NCI-H2171 (cell line): ENCODE results near the gene VWC2L.

Experiments
- DNase-seq: peaks from one replicate; lab custom pipeline; 2025; lab: John Stamatoyannopoulos, UW

VWC2L gene

DNA sequence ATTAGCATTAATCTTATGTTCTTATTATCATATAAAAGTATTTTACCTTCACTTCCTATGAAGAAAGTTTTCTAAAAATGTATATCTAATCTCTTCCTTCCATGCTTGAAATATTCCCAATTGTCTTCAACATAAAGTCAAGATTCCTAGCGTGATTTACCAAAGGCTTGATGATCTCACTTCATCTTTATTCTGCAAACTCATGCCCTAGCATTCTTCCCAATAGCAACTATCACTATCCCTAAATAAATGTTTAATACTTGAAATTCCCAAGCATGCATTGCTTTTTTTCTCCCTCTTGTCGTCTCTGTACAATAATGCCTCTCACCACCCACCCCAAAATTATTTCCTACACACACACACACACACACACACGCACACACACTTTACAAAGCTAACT is 125.8 kb downstream of the VWC2L start:
- DNase-seq, result no peak

DNA sequence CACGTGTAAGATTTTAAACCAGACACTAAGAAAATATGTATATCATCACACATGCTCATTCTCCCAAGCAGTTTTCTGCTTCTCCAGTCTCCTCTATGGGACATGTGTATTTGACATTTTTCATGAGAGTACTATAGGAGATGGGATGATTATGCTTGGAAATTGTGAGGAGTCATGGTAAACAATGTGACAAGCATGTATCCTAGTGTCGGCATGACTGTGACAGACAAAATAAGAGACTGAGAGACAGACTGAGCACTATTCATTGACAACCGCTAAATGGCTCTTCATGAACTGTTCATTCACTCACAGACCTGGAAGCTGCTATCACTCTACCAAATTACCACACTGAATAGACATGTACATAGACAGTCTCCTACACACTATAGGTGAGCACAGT is 127.1 kb downstream of the VWC2L start:
- DNase-seq, result no peak

DNA sequence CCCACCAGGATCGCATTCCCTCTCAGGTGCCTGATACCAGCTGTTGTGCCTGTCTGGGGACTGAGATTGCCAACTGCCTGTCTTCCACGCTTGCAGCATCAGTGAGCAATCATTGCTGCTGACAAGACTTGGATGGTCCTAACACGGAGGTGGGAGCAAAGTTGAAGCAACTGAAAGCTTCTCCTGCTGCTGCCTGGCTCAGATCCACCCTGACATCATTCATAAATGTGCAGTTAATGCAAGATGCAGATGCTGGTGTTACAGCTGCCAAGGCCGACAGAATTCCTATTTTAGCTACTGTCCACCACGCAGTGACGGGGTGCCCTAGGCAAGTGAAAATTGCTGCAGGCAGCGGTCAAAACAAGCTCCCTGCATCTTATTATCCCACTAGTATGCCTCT is 131.4 kb downstream of the VWC2L start:
- peak; percentile 92 for DNase-seq

DNA sequence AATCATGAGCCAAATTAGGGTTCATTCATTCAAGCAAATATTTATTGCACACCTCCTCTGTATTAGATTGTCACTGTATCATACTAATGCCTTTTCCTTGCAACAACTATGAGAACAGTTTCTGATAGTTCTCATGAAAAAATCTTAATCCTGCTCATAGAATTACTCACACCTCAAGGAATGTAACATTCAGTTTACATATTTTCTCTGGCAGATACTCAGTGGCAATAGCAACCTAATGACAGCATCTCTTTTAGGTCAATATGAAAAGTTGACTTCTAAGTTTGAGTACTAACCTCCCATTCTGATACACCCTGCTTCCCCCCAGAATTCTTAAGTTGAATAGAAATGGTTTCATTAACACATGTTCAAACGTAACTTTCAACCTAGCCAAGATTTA is 132.0 kb downstream of the VWC2L start:
- DNase-seq, result no peak

DNA sequence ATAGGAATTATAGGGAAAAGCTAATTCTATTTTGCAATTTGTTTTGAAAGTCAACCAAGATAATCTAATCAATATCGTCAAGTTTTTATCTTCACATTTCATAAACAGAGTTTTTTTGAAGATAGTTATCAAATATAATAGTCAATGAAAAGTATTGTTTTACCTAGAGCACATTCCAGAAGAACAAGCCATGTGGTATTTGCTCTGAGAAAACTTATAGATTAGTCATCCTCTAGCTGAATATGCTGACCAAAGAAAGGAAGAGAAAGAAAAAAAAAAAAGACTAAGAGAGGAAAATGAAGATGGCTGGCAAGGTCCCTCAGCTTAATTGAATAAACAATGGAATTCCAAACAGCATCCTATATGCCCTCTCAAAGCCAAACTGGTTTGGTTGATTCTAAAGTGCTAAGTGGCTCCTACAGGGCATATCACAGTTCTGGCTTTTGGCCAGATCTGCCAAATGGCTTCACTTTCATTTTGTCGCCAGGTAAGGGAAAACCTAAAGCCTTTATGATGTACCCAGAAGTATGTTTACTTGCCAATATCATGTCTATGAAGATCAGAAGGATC is 132.6 kb downstream of the VWC2L start:
- peak; percentile 75 for DNase-seq

DNA sequence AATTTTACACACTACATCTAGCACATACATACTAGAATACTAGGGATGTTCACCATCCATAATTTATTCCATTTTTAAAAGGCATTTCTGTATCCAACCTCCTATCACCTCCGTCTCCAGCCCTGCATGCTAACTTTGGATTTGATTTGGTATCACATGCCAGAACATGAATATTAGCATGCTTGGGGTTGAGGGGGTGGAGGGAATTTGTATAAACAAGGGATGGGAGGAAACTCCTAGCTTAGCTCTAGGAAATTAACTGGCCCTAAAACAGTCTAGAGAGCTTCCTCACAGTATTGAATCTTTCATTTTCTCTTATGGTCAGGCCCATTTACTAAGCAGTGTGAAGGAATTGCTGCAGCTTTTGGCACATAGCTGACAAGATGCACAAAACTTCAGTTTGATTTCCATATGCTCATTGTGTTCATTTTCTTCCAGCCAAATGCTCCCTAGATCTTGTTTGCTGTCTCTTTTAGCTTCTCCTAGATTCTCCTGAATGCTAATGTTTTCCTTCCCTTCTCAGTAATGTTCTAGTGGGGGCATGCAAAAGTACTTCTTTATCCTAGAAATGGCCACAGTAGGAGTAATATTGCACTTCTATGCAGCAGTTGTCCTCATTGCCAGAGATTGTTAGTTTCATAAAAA is 135.2 kb downstream of the VWC2L start:
- DNase-seq, result no peak

DNA sequence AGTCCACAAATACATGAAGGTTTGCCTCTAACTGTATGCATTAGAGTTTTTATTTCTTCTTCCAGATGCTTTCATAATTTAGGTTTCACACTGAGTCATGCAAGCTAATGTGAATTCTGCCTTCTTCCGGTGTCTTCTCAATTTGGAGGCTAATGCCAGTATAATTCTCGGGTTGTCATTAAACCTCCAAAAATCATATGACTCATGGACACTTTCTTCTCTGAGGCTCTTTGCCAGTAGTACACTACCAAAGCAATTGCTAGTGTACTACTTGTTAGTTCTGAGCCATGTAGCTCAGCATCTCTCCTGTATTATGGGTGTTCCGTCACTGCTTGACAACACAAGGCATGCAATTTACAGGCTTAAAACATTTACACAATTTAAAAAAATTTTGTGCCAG is 137.1 kb downstream of the VWC2L start:
- DNase-seq, result no peak

DNA sequence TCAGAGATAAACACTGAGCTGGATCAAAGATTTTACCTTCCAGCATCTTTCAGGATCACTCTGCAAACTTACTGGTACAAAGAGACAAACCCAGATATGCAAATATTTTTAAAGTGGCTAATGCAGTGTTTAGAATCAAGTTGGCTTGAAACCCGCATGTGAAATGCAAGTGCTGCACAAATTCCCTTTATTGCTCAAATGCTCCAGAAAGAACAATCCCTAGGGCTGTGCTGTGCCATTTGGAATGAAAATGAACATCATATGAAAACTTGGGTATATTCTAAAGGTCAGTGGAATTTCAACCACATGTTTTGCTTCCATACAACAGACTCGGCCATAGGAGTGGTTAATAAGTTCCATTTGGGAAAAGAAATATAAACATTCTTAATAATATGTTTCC is 139.1 kb downstream of the VWC2L start:
- no peak for DNase-seq

DNA sequence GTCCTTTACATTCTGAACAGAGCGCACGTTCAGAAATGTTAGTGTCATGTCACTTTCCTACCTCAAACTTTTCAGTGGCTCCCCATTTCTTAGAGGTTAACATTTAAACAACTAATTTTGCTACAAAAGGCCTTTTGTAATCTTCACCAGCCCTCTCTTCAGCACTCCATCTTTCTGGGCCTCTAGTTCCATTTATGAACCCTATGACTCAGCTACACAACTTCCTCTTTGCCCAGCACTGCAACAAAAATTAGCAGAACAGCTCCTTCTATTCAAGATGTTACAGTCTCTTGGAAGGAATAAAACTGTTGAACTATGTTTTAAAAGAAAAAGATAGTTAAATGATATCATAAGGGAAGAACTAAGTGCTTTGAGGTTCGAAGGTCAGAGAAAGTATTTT is 139.9 kb downstream of the VWC2L start:
- DNase-seq, result no peak

DNA sequence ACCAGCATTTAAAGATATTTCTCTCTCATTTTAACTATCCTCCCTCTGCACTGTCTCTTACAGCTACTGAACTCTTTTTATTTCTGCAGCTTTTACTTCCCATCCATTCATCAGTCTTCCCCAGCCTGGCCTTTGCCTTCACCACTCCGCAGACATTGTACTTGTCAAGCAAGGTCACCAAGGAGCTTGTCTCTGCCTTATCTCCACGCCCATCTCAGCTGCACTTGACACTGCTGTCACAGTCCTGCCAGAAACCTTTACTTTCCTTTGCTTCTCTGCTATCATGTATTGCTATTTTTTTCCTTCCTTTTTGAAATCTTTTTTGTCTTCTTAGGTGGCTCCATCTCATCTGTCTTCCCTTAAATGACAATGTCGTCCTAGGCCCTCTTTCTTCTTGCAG is 147.0 kb downstream of the VWC2L start:
- DNase-seq, result no peak

DNA sequence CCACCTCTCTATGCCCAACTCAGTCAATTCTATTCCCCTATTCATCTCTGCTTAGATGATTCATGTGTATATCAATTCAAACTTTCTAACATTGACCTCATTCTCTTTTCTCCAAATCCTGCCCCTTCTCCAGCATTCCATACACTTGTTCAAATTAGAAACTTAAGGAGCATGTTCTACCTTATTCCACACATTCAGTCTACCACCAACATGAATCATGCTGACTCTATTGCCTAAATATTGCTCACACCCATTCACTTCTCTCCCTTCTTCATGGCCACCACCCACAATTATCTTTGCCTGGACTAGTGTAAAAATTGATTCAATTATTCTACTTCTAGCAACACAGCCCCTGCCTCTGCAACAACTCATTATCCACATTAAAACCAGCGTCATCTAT is 147.5 kb downstream of the VWC2L start:
- DNase-seq, result no peak

DNA sequence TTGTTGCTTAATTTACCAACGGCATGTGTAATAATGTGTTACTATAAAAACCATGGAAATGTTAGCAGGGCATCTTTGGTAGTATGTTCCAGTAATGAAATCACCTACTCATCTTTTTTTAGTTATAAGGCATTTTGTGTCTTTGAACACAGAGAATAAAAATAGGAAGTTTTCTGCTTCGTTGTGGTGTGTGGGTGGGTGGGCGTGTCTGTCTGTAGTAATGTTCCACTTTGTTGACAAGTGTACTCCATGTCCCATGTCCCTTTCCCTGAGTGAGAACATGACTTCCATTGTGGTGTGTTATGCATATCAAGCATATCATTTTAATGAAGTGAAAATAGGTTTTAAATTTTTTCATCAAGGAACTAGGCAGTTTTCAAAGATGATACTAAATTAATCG is 149.3 kb downstream of the VWC2L start:
- DNase-seq, result no peak

DNA sequence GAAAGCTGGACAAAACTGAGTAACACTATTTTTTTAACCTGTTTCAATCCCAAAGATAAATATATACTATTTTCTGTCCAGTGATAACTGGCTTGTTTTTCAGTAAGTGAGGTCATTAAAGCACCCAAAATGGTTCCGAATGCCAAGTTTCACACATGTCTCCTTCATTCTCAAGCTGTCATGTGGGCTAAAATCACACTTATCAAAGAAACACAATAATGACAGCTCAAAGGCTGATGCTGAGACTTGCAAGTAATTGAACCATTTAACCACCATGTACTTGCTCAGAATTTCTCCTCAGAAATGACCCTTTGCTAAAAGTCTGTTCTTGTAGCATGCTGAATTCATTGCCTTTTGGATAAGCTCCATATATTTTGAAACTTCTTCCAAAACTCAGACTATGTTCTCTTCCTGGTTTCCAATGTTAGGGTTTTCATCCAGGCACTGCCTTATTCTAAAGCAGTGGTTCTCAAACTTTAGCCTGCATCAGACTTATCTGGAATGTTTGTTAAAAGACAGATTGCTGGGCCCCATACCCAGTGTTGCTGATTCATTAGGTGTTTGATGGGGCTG is 149.8 kb downstream of the VWC2L start:
- DNase-seq, result no peak

DNA sequence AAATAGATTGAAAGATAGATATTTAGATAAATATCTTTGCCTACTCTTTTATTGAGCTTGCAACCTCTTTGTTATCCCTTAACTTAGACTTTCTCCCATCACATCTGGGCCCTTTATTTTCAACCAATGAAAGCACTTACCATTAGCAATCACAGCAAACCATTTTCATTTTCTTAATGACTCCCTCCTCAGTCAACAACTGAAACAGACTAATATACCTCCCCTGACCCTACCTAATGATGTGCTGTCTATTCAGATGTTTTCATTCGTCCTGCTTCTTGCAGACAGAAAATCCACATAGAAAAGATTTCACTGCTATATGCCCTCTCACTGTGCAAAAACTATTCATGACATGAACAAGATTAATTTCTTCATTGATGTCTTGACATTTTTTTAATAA is 154.4 kb downstream of the VWC2L start:
- DNase-seq, result no peak

DNA sequence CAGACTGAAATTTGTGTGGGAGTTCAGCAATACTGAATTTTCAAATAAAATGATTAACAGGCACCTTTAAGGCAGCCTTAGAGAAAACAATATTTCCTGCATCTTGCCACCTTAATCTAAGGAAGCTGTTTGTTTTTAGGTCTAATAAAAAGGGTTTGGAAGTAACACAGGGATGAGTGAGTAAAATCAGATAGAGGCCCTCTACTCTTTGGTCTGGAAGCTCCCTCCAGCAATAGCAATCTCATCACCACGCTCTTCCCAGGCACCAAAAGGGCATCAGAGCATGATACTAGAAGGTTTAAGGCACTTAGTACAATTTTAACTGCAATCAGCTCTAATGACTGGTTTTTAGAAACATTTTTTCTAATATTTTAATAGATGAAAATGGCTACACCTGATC is 155.6 kb downstream of the VWC2L start:
- no peak for DNase-seq

DNA sequence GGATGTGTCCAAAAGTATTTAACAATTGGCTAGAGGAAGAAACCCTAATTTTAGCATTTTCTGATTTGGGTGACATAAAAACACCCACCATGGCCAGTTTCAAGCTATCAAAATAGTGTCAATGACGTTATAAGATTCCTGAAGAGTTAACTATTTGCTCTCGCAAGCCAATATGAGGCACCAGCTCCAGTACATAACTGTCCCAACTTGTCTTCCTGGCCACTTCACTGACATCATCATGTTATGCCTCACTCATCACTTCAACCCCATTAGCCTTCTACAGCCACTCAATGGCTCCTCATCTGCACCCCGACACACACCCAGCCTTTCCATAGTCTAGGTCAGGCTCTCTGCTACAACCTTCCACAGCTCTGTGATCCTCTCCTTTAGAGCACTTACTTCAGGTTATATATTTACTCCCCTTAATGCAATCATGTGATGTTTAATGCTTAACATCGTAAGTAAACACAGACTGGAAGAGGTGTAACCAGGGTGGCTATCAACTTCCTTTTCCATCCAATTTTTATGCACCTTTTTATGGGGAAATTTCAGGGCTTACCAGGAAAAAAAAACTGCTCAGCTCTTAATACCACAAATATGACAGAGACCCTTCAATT is 158.7 kb downstream of the VWC2L start:
- no peak for DNase-seq

DNA sequence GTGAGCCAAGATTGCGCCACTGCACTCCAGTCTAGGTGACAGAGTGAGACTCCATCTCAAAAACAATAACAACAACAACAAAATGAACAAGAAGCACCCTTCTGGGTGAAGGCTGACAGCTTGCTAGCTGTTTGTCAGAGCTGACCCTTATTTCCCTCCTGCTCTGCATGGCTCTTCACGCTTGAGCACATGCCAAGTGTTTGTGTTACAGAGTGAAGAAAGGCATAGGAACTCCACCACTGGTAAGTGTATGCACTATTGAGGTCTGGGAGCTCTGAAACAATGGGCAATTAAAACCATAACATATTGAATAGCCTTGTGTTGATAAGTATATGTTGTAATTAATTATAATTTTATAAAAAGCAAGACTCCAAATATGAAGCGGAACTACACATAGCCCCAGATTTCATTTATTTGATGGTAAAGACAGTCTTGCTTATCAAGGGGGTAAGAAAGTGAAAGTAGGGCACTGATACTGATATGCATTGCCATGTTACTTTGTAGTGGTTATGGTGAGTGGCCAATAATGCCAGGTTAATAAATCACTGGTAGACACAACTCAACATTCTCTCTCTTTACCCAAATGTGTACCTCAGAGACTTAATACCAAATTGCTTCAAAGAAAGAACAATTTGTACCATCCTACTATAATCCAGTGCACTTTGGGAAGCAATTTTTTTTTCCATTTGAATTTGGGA is 163.4 kb downstream of the VWC2L start:
- peak; percentile 26 for DNase-seq

DNA sequence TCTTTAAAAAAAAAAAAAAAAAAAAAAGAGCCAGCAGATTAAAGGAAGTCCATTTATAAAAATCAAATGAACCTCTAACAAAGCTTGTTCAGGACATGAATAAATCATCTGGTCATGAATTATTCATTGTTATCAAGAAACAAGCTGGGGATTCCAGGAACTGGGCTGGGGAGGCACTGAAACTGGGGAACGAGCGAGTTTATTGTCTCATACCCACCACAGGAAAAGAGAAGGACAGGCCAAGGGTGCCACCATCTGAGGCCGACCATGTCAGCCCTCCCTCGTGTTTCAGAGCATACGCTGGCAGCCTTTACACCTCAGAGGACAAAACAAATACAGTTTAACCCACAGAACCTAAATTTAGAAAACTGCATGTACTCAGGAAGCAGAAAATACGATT is 164.2 kb downstream of the VWC2L start:
- no peak for DNase-seq

DNA sequence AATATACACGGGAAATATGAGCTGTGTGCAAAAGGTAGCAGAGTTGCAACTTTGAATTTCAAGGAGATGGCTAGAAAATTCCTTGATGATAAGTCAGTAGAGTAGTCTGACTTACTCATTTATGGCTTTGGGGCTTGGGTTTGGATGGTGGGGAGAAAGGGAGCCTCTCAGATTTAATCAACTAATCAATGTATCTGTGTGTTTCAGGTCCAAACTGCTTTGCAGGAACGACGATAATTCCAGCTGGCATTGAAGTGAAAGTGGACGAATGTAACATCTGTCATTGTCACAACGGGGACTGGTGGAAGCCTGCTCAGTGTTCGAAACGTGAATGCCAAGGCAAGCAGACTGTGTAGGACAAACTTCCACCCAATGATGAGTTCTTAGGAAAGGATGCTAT is 164.6 kb downstream of the VWC2L start:
- DNase-seq, result no peak

DNA sequence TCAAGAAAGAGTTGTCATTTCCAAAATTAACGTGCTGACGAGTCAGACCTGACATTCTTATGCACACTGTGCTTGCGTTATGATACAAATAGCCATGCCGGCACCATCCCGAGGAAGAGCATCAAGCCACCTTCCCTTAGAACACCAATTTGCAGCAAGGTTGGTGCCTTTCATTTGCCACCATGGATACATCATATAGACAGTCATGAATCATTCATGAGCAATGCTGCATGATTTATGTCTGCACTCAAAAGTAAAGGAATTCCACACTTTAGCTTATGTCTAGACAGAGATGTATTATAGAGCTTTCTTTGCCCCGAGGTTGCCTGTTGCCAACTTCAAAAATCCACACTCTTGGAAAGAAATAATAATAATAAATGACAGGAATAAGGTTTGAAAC is 166.9 kb downstream of the VWC2L start:
- no peak for DNase-seq

DNA sequence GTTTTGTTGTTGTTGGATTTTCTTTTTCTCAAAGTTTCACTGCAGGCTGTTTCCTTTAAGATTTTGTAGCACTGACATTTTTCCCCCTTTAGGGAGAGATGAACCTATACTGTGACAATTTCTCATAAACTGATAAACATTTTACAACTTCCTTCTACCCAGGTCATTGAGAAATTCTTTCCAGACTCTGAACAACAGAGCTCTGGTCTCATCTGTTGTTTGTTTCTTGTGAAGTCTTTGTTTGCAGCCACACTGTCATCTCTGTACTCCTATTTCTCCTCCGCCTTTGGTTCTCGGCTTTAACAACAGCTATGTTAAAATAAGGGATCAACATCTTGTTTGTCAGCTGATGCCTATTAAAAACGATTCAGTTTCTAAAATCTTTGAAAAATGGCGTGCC is 167.6 kb downstream of the VWC2L start:
- no peak for DNase-seq

DNA sequence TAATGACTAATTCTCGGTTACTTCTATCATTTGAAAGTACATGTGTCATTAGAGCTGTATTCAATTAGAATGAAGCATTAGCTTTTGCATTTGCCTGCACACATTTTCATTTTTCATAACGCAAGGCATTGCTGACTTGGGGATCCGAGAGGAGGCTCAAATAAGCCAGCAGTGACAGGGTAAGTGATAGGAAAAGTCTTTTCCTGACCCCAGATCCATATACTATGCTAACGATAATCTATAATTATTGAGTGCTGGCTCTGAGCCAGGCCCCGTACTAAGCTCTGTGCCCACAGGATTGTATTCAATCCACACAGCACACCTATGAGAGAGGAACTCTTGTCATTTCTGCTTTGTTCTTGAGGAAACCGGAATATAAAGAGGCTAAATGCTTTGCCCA is 168.2 kb downstream of the VWC2L start:
- no peak for DNase-seq

DNA sequence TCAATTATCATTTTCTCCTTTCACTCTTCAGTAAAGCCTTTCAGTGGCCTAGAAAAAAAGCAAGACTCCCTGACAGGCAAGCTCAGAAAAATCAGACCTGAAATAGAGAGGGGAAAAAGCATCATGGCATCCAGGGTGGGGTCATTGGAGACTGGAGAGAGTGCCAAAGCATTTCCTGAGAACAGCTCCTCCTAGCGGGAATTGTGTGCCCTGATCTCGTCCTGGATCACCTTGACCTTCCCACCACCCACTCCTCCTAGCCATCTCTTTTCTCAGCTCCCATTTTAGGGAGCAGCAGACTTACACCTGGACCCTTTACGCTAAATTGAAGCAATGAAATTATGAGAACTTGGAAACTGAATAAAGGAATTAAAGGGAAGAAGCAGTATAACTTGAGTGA is 176.6 kb downstream of the VWC2L start:
- no peak for DNase-seq
